Lower leg skin (tissue), 3 donors: ENCODE data around the gene AKAP6.

Experiments
- POLR2A ChIP-seq, 2 donors: fragments of 450-650 bp; IDR thresholded peaks; one replicate each; pipeline ENCODE4 v1.6.1; 2016 to 2017; ENCODE audit warnings: antibody characterized with exemption in 2 of 2, mild to moderate bottlenecking in 1 of 2, moderate library complexity in 1 of 2
- TF ChIP-seq, protein P1 (sequence below), 3 donors: fragments of 450-650 bp; IDR thresholded peaks; one replicate each; pipeline ENCODE4 v1.5.1; 2016; ENCODE audit warnings: antibody characterized with exemption in 3 of 3, mild to moderate bottlenecking in 3 of 3, moderate library complexity in 2 of 3

DNA sequence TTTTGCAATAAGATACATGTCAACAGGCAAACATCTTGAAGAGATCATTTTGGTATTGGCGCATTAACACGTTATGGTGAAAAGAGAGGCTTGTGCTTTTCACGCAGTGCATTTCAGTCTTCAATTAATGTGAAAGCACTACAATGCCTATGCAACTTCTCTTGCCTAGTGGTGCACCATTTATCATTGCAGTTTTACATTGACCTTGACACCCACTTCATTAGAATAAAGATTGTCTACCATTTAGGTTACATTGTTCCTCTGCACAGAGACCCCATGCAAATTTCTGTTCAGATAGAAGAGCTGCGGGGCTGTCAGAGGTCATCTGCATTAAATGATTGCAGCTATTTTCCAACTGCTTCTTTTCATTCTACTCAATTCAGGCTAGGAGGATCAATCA lies 397.4 kb downstream of the AKAP6 start:
- TF ChIP-seq, protein P1, sequence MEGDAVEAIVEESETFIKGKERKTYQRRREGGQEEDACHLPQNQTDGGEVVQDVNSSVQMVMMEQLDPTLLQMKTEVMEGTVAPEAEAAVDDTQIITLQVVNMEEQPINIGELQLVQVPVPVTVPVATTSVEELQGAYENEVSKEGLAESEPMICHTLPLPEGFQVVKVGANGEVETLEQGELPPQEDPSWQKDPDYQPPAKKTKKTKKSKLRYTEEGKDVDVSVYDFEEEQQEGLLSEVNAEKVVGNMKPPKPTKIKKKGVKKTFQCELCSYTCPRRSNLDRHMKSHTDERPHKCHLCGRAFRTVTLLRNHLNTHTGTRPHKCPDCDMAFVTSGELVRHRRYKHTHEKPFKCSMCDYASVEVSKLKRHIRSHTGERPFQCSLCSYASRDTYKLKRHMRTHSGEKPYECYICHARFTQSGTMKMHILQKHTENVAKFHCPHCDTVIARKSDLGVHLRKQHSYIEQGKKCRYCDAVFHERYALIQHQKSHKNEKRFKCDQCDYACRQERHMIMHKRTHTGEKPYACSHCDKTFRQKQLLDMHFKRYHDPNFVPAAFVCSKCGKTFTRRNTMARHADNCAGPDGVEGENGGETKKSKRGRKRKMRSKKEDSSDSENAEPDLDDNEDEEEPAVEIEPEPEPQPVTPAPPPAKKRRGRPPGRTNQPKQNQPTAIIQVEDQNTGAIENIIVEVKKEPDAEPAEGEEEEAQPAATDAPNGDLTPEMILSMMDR (IDR thresholded peaks at IDR 0.05), result no peak
- no peak for TF ChIP-seq POLR2A (IDR thresholded peaks at IDR 0.05)
